NCI-H1694 treated with DMSO at 0.1 percent for 48 hours (cell line): ENCODE results near the gene RAB15.

ENCODE experiments used
- DNase-seq: peaks from one replicate; lab custom pipeline; 2025; lab: John Stamatoyannopoulos, UW

RAB15 gene

GRCh38 chr14:64910847-64911495 is 61.2 kb downstream of the RAB15 start:
- DNase-seq, result peak; percentile 75

- no peak for DNase-seq
These were observed 66.1 kb downstream of the RAB15 start for GRCh38 chr14:64906022-64906421.

GRCh38 chr14:64899958-64900357 is 72.2 kb downstream of the RAB15 start:
- DNase-seq, result no peak
